HK-2 (cell line): ENCODE data around the gene PCYT1A.

Experiments
- DNase-seq: peaks from one replicate; pipeline ENCODE4 v3.0.0-alpha.2; 2018; ENCODE audit not compliant: unreplicated experiment

The PCYT1A gene

GRCh38 chr3:196237203-196237602 is 50.3 kb downstream of the PCYT1A start:
- DNase-seq, result no peak

- DNase-seq, result no peak
Measured at GRCh38 chr3:196236223-196236622, 51.3 kb downstream of the PCYT1A start.

GRCh38 chr3:196235452-196236122 is 51.9 kb downstream of the PCYT1A start:
- DNase-seq, result no peak

- DNase-seq, result no peak
Measured at GRCh38 chr3:196232882-196233251, 54.7 kb downstream of the PCYT1A start.

- no peak for DNase-seq
Measured at GRCh38 chr3:196232154-196232881, 55.2 kb downstream of the PCYT1A start.

GRCh38 chr3:196227629-196228493 is 59.7 kb downstream of the PCYT1A start:
- DNase-seq, result no peak

- no peak for DNase-seq
Measured at GRCh38 chr3:196227121-196227561, 60.4 kb downstream of the PCYT1A start.

GRCh38 chr3:196225763-196226364 is 61.7 kb downstream of the PCYT1A start:
- DNase-seq, result no peak

- no peak for DNase-seq
Measured at GRCh38 chr3:196225086-196225485, 62.4 kb downstream of the PCYT1A start.

GRCh38 chr3:196222876-196223595 is 64.5 kb downstream of the PCYT1A start:
- DNase-seq, result no peak

- DNase-seq, result no peak
Measured at GRCh38 chr3:196220991-196221390, 66.5 kb downstream of the PCYT1A start.

GRCh38 chr3:196220587-196220986 is 66.9 kb downstream of the PCYT1A start:
- no peak for DNase-seq

- DNase-seq, result no peak
Measured at GRCh38 chr3:196219970-196220311, 67.6 kb downstream of the PCYT1A start.

GRCh38 chr3:196219194-196219969 is 68.1 kb downstream of the PCYT1A start:
- no peak for DNase-seq

GRCh38 chr3:196218155-196218712 is 69.3 kb downstream of the PCYT1A start:
- DNase-seq, result no peak

- DNase-seq, result no peak
Measured at GRCh38 chr3:196217307-196218154, 70.0 kb downstream of the PCYT1A start.

- no peak for DNase-seq
Measured at GRCh38 chr3:196216681-196217211, 70.8 kb downstream of the PCYT1A start.

- DNase-seq, result no peak
Measured at GRCh38 chr3:196216089-196216564, 71.4 kb downstream of the PCYT1A start, which contains the start of gene SLC51A. TSS of gene SLC51A (plus strand) at chr3:196216534. CDS start at chr3:196216713, 179 bp downstream.

GRCh38 chr3:196215493-196216020 is 72.0 kb downstream of the PCYT1A start:
- DNase-seq, result no peak
